Esophagus squamous epithelium (tissue), 5 donors: ENCODE results near the gene KBTBD6. TPM values are rescaled to one million over a fixed set of nuclear protein-coding genes. Genes with fewer than 3 reads are reported as not detected.

ENCODE experiments used
- DNase-seq: peaks from one replicate; lab custom pipeline; 2025; lab: John Stamatoyannopoulos, UW
- H3K27ac ChIP-seq, 4 donors: fragments of 200-600 bp; sonication (generic); one replicate each; pipeline ENCODE4 v1.5.1; 2016 to 2019; ENCODE audit warnings: mild to moderate bottlenecking in 1 of 4
- H3K27me3 ChIP-seq, 4 donors: fragments of 200-600 bp; sonication (generic); 1 replicate in 3 of 4; 2 replicates in 1 of 4; pipeline versions ENCODE4 v1.5.1 to v1.6.0; 2017 to 2021; ENCODE audit warnings: antibody characterized with exemption in 1 of 4
- H3K36me3 ChIP-seq, 3 donors: fragments of 200-600 bp; sonication (generic); one replicate each; pipeline ENCODE4 v1.5.1; 2016 to 2019
- H3K4me1 ChIP-seq, 3 donors: fragments of 200-600 bp; sonication (generic); one replicate each; pipeline ENCODE4 v1.5.1; 2017 to 2019
- H3K4me3 ChIP-seq, 4 donors: fragments of 200-600 bp; sonication (generic); 1 replicate in 3 of 4; 2 replicates in 1 of 4; pipeline ENCODE4 v1.5.1; 2016 to 2019; ENCODE audit warnings: mild to moderate bottlenecking in 2 of 4, moderate library complexity in 1 of 4
- H3K9me3 ChIP-seq, 3 donors: fragments of 200-600 bp; sonication (generic); one replicate each; pipeline ENCODE4 v1.5.1; 2016 to 2019
- POLR2A ChIP-seq, 4 donors: fragments of 450-650 bp; IDR thresholded peaks; one replicate each; pipeline ENCODE4 v1.6.1; 2017; ENCODE audit warnings: antibody characterized with exemption in 4 of 4, mild to moderate bottlenecking in 4 of 4, moderate library complexity in 3 of 4
- WGBS, 2 donors: methylation state at CpG; one replicate each; pipeline ENCODE4 v1.1.5; 2018; 5-methylcytosine and 5-hydroxymethylcytosine counted together
- intact Hi-C: fragments of 100-400 bp; cut with DNase I; formaldehyde crosslinking; loops from one replicate; pipeline ENCODE4 v1.15.0; 2022
- total RNA-seq, 4 donors: library from RNA; depleted of rRNA; stranded (reverse); fragments of >200 nt; gene quantifications; one replicate each; pipeline ENCODE4 v1.1.0, GENCODE V29; 2016
- TF ChIP-seq, protein P1 (sequence below), 6 experiments: fragments of 450-650 bp in 4 of 6; fragments of 200-600 bp in 2 of 6; sonication (generic) in 2 of 6; IDR thresholded peaks; one replicate each; pipeline ENCODE4 v1.5.1; 2016 to 2019; ENCODE audit warnings: antibody characterized with exemption in 6 of 6, mild to moderate bottlenecking in 4 of 6, moderate library complexity in 4 of 6
- donor health status: DM: yes; HTN: yes; CAD: no.

KBTBD6 gene, protein sequence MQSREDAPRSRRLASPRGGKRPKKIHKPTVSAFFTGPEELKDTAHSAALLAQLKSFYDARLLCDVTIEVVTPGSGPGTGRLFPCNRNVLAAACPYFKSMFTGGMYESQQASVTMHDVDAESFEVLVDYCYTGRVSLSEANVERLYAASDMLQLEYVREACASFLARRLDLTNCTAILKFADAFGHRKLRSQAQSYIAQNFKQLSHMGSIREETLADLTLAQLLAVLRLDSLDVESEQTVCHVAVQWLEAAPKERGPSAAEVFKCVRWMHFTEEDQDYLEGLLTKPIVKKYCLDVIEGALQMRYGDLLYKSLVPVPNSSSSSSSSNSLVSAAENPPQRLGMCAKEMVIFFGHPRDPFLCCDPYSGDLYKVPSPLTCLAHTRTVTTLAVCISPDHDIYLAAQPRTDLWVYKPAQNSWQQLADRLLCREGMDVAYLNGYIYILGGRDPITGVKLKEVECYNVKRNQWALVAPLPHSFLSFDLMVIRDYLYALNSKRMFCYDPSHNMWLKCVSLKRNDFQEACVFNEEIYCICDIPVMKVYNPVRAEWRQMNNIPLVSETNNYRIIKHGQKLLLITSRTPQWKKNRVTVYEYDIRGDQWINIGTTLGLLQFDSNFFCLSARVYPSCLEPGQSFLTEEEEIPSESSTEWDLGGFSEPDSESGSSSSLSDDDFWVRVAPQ
- total RNA-seq = 1 to 10 TPM; 1.1 to 5.3 (median 4.1) TPM

- WGBS, 2 donors = 0 to 1% methylated on average over 21 to 40 of the region's 45 CpGs
- Histone ChIP-seq H3K9me3 (no peaks in the 10 kb centered on the region), H3K27ac (peak within 1 kb of the TSS; percentile 74 to 90 (median 84)), H3K4me3 (peak within 1 kb of the TSS; percentile 65 to 91 (median 71)), H3K36me3 (no peaks in the 10 kb centered on the region), H3K4me1 (peaks cover 6 to 58% (median 23%) of the 10 kb centered on the region in 3 donors), H3K27me3 (no peaks in the 10 kb centered on the region)
- peak; percentile 76 for DNase-seq
- intact Hi-C loops = no loop called here
- TF ChIP-seq POLR2A (IDR thresholded peaks at IDR 0.05) = peak in 3 of 4 donors; percentile 13 to 63 (median 15)
- TF ChIP-seq, protein P1, sequence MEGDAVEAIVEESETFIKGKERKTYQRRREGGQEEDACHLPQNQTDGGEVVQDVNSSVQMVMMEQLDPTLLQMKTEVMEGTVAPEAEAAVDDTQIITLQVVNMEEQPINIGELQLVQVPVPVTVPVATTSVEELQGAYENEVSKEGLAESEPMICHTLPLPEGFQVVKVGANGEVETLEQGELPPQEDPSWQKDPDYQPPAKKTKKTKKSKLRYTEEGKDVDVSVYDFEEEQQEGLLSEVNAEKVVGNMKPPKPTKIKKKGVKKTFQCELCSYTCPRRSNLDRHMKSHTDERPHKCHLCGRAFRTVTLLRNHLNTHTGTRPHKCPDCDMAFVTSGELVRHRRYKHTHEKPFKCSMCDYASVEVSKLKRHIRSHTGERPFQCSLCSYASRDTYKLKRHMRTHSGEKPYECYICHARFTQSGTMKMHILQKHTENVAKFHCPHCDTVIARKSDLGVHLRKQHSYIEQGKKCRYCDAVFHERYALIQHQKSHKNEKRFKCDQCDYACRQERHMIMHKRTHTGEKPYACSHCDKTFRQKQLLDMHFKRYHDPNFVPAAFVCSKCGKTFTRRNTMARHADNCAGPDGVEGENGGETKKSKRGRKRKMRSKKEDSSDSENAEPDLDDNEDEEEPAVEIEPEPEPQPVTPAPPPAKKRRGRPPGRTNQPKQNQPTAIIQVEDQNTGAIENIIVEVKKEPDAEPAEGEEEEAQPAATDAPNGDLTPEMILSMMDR (IDR thresholded peaks at IDR 0.05) = peak in 1 of 6 experiments; percentile 36
These were observed at the start of gene KBTBD6 for GRCh38 chr13:41132512-41133152. KBTBD6 (minus strand) TSS chr13:41132802; CDS start chr13:41132511, 291 bp downstream.

DNA sequence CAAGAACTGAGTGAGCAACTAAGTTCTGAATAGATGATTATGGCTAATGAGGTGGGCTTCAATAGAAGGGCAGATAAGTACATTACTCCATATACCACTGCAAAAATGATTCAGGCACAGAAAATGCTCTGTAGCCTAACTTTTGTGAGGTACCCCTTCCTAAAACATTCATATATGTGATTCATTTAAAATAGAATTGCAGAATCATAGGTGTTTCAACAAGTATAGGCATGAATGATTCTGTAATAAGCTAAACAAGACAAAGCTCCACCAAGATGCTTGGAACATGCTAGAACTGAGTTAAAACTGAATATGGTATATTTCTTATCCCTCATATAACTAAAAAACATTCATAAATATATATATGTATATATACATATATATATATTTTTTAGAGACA is 49.6 kb upstream of the KBTBD6 start:
- DNase-seq = no peak
- Histone ChIP-seq H3K4me3 (no peak overlapping the region), H3K9me3 (peaks cover 0 to 1% (median 0%) of the 10 kb centered on the region in 3 donors), H3K36me3 (no peaks in the 10 kb centered on the region), H3K27me3 (no peaks in the 10 kb centered on the region), H3K27ac (no peak overlapping the region), H3K4me1 (no peaks in the 10 kb centered on the region)
- intact Hi-C loops = no loop called here
- TF ChIP-seq, protein P1 (IDR thresholded peaks at IDR 0.05) = no peak
- TF ChIP-seq POLR2A (IDR thresholded peaks at IDR 0.05) = no peak

- Histone ChIP-seq H3K36me3 (no peaks in the 10 kb centered on the region), H3K9me3 (peaks cover 0 to 17% (median 7%) of the 10 kb centered on the region in 3 donors), H3K4me3 (no peak overlapping the region), H3K4me1 (no peaks in the 10 kb centered on the region), H3K27me3 (no peaks in the 10 kb centered on the region), H3K27ac (no peak overlapping the region)
- no peak for DNase-seq
- TF ChIP-seq, protein P1 (IDR thresholded peaks at IDR 0.05) = no peak
- no peak for TF ChIP-seq POLR2A (IDR thresholded peaks at IDR 0.05)
- 71 to 77% methylated on average over 4 of the region's 4 CpGs for WGBS, 2 donors
- intact Hi-C loops = no loop called here
These were observed 47.1 kb upstream of the KBTBD6 start for GRCh38 chr13:41179593-41180250.

- peaks cover 0 to 20% (median 10%) of the 10 kb centered on the region in 3 donors for H3K9me3 ChIP-seq
- WGBS, 2 donors = 64 to 68% methylated on average over 7 of the region's 7 CpGs
- no peaks in the 10 kb centered on the region for H3K36me3 ChIP-seq
- H3K4me1 ChIP-seq = no peaks in the 10 kb centered on the region
- TF ChIP-seq POLR2A (IDR thresholded peaks at IDR 0.05) = no peak
- TF ChIP-seq, protein P1 (IDR thresholded peaks at IDR 0.05) = no peak
- H3K27ac ChIP-seq = no peak overlapping the region
- no peaks in the 10 kb centered on the region for H3K27me3 ChIP-seq
- DNase-seq = no peak
- intact Hi-C loops = no loop called here
- no peak overlapping the region for H3K4me3 ChIP-seq
These were observed 45.4 kb upstream of the KBTBD6 start for GRCh38 chr13:41178040-41178439.
